ENCODE results near the gene NRG2.

NRG2 gene

GRCh38 chr5:139900546-139901250 is 142.4 kb downstream of the NRG2 start:
- DNase-seq = no peak

GRCh38 chr5:139898981-139899380 is 144.1 kb downstream of the NRG2 start:
- DNase-seq = no peak

GRCh38 chr5:139897982-139898381 is 145.1 kb downstream of the NRG2 start:
- DNase-seq = no peak

GRCh38 chr5:139897342-139897741 is 145.8 kb downstream of the NRG2 start:
- no peak for DNase-seq

- no peak for DNase-seq
Observed at GRCh38 chr5:139896718-139897117, 146.4 kb downstream of the NRG2 start.

GRCh38 chr5:139895647-139896046 is 147.5 kb downstream of the NRG2 start:
- DNase-seq = no peak

GRCh38 chr5:139895046-139895445 is 148.1 kb downstream of the NRG2 start:
- DNase-seq = no peak

GRCh38 chr5:139893873-139894272 is 149.2 kb downstream of the NRG2 start:
- no peak for DNase-seq

GRCh38 chr5:139889410-139889809 is 153.7 kb downstream of the NRG2 start:
- DNase-seq = no peak

GRCh38 chr5:139888370-139888769 is 154.7 kb downstream of the NRG2 start:
- no peak for DNase-seq

- no peak for DNase-seq
Observed at GRCh38 chr5:139886213-139886612, 156.9 kb downstream of the NRG2 start.

GRCh38 chr5:139885857-139886208 is 157.3 kb downstream of the NRG2 start:
- no peak for DNase-seq

GRCh38 chr5:139885172-139885856 is 157.8 kb downstream of the NRG2 start:
- no peak for DNase-seq

GRCh38 chr5:139884734-139885133 is 158.4 kb downstream of the NRG2 start:
- DNase-seq = no peak

GRCh38 chr5:139884144-139884543 is 159.0 kb downstream of the NRG2 start:
- DNase-seq = no peak

- no peak for DNase-seq
Observed at GRCh38 chr5:139882961-139883539, 160.0 kb downstream of the NRG2 start.

GRCh38 chr5:139882316-139882715 is 160.8 kb downstream of the NRG2 start:
- no peak for DNase-seq

- no peak for DNase-seq
Observed at GRCh38 chr5:139881143-139881733, 161.9 kb downstream of the NRG2 start.

- DNase-seq = no peak
Observed at GRCh38 chr5:139880416-139881142, 162.5 kb downstream of the NRG2 start.

GRCh38 chr5:139878093-139878492 is 165.0 kb downstream of the NRG2 start:
- no peak for DNase-seq

GRCh38 chr5:139877129-139877597 is 165.9 kb downstream of the NRG2 start:
- no peak for DNase-seq

- no peak for DNase-seq
Observed at GRCh38 chr5:139875957-139876356, 167.1 kb downstream of the NRG2 start.

Measured in stimulated activated CD4-positive, alpha-beta T cell treated with anti-CD3 and anti-CD28 coated beads, Interleukin-2, amount 100 ng/mL, for 24 hours (primary cell).